ENCODE measurements around the gene TULP1. TPM values are rescaled to one million over a fixed set of nuclear protein-coding genes. Genes with fewer than 3 reads are reported as not detected.

Gene TULP1
- total RNA-seq, 2 experiments from 2014 or later, result not detected

GRCh38 chr6:35522660-35523658, 10.3 kb upstream of the TULP1 start:
- CTCF ChIA-PET, result interaction anchor here (0.6 to 3.3 kb wide), 8 partner anchors 8 to 1094 kb away, joined by 3 to 13 read pairs (median 4); partner anchors contain the start of gene ARMC12
- H3K27me3 ChIP-seq (ENCODE audit: control insufficient read depth in 1 of 2, insufficient read depth in 2 of 2, low read length in 2 of 2), result no peaks in the 10 kb centered on the region
- peak overlapping the region; percentile 35 for H3K4me3 ChIP-seq (ENCODE audit: low read length)
- no peaks in the 10 kb centered on the region for H3K9me3 ChIP-seq (ENCODE audit: control insufficient read depth in 1 of 2, insufficient read depth in 1 of 2, low read length in 2 of 2)
- TF ChIP-seq CTCF (IDR thresholded peaks at IDR 0.05), result peak; percentile 98
- no peaks in the 10 kb centered on the region for H3K27me3 Mint-ChIP-seq
- peak overlapping the region; percentile 82 for H3K27ac Mint-ChIP-seq
- peak; percentile 88 for ATAC-seq (ENCODE audit: poor library complexity)
- no peak overlapping the region for H3K27ac ChIP-seq (ENCODE audit: low read depth in 1 of 2, low read length in 2 of 2)
- H3K36me3 ChIP-seq (ENCODE audit: insufficient read depth, low read length), result no peaks in the 10 kb centered on the region
- peaks cover 14% of the 10 kb centered on the region for H3K4me1 Mint-ChIP-seq (ENCODE audit: low read depth)
- intact Hi-C loops (cut with DNase I, micrococcal nuclease), result loop anchor here (1.0 to 5.0 kb wide), 5 partner anchors 29 to 214 kb away; partner anchors contain the start of gene ARMC12 (in 2 of the 2)
- peak; percentile 61 to 91 (median 66) for DNase-seq
- H3K4me1 ChIP-seq (ENCODE audit: insufficient read depth, low read length), result peaks cover 31% of the 10 kb centered on the region
- POLR2A ChIA-PET, result interaction anchor here (0.6 to 1.6 kb wide), 6 partner anchors 24 to 209 kb away, joined by 3 to 8 read pairs (median 4); no protein-coding TSS in a partner anchor
- no peaks in the 10 kb centered on the region for H3K36me3 Mint-ChIP-seq (ENCODE audit: low read depth)
- peak overlapping the region; percentile 79 for H3K4me3 Mint-ChIP-seq
- no peaks in the 10 kb centered on the region for H3K9me3 Mint-ChIP-seq

- H3K4me3 ChIP-seq (ENCODE audit: low read length), result no peak overlapping the region
- Mint-ChIP-seq H3K27me3 (no peaks in the 10 kb centered on the region), H3K4me3 (no peak overlapping the region), H3K27ac (peak overlapping the region; percentile 82), H3K4me1 (ENCODE audit: low read depth) (peaks cover 12% of the 10 kb centered on the region), H3K36me3 (ENCODE audit: low read depth) (no peaks in the 10 kb centered on the region), H3K9me3 (no peaks in the 10 kb centered on the region)
- no peaks in the 10 kb centered on the region for H3K27me3 ChIP-seq (ENCODE audit: control insufficient read depth in 1 of 2, insufficient read depth in 2 of 2, low read length in 2 of 2)
- H3K4me1 ChIP-seq (ENCODE audit: insufficient read depth, low read length), result peaks cover 31% of the 10 kb centered on the region
- no peak for ATAC-seq (ENCODE audit: poor library complexity)
- no peak for DNase-seq
- H3K27ac ChIP-seq (ENCODE audit: low read depth in 1 of 2, low read length in 2 of 2), result no peak overlapping the region
- H3K36me3 ChIP-seq (ENCODE audit: insufficient read depth, low read length), result no peaks in the 10 kb centered on the region
- no peaks in the 10 kb centered on the region for H3K9me3 ChIP-seq (ENCODE audit: control insufficient read depth in 1 of 2, insufficient read depth in 1 of 2, low read length in 2 of 2)
- TF ChIP-seq CTCF (IDR thresholded peaks at IDR 0.05), result no peak
- ChIA-PET CTCF (interaction anchor here (0.9 to 3.3 kb wide), 4 partner anchors 9 to 214 kb away, joined by 3 to 13 read pairs (median 5); partner anchors contain the start of gene ARMC12), POLR2A (interaction anchor here (0.9 to 1.0 kb wide), 2 partner anchors 46 to 51 kb away, joined by 3 to 5 read pairs; no protein-coding TSS in a partner anchor)
- intact Hi-C loops (cut with DNase I, micrococcal nuclease), result loop anchor here (1.0 to 5.0 kb wide), 2 partner anchors 100 to 102 kb away; no protein-coding TSS in a partner anchor
Observed at GRCh38 chr6:35522151-35522550, 9.5 kb upstream of the TULP1 start.

- Histone ChIP-seq H3K27ac (ENCODE audit: low read depth in 1 of 2, low read length in 2 of 2) (no peak overlapping the region), H3K4me1 (ENCODE audit: insufficient read depth, low read length) (peaks cover 31% of the 10 kb centered on the region), H3K9me3 (ENCODE audit: control insufficient read depth in 1 of 2, insufficient read depth in 1 of 2, low read length in 2 of 2) (no peaks in the 10 kb centered on the region), H3K4me3 (ENCODE audit: low read length) (no peak overlapping the region), H3K27me3 (ENCODE audit: control insufficient read depth in 1 of 2, insufficient read depth in 2 of 2, low read length in 2 of 2) (no peaks in the 10 kb centered on the region), H3K36me3 (ENCODE audit: insufficient read depth, low read length) (no peaks in the 10 kb centered on the region)
- H3K36me3 Mint-ChIP-seq (ENCODE audit: low read depth), result no peaks in the 10 kb centered on the region
- ChIA-PET POLR2A (no interaction called here), CTCF (no interaction called here)
- ATAC-seq (ENCODE audit: poor library complexity), result no peak
- no peaks in the 10 kb centered on the region for H3K27me3 Mint-ChIP-seq
- no peak overlapping the region for H3K27ac Mint-ChIP-seq
- no peak for DNase-seq
- no peak for TF ChIP-seq CTCF (IDR thresholded peaks at IDR 0.05)
- no peak overlapping the region for H3K4me3 Mint-ChIP-seq
- intact Hi-C loops (cut with DNase I, micrococcal nuclease), result loop anchor here in 1 of 2 experiments (5.0 kb wide), 1 partner anchor 101 kb away; no protein-coding TSS in a partner anchor
- no peaks in the 10 kb centered on the region for H3K9me3 Mint-ChIP-seq
- H3K4me1 Mint-ChIP-seq (ENCODE audit: low read depth), result peaks cover 12% of the 10 kb centered on the region
Observed at GRCh38 chr6:35521235-35521634, 8.5 kb upstream of the TULP1 start.

Data from CD4-positive, alpha-beta T cell (primary cell).